GM20000 (cell line): Measurements from ENCODE around the gene GPBP1.
"Not testable (repeated sequence)": the region's sequence is repeated elsewhere in the genome, so short reads cannot be mapped to it uniquely, and the experiment has no call there.

Experiments used
- DNase-seq: peaks from one replicate; pipeline ENCODE4 v3.0.0; 2012; ENCODE audit warnings: low spot score
- TF ChIP-seq, protein P1 (sequence below): IDR thresholded peaks from 2 replicates; pipeline ENCODE4 v1.5.1; 2012; ENCODE audit warnings: mild to moderate bottlenecking, control low read depth; ENCODE audit errors: extremely low read depth, missing control alignments

GPBP1 gene

GRCh38 chr5:57179262-57180200 is 5.7 kb downstream of the GPBP1 start:
- no peak for DNase-seq
- TF ChIP-seq, protein P1, sequence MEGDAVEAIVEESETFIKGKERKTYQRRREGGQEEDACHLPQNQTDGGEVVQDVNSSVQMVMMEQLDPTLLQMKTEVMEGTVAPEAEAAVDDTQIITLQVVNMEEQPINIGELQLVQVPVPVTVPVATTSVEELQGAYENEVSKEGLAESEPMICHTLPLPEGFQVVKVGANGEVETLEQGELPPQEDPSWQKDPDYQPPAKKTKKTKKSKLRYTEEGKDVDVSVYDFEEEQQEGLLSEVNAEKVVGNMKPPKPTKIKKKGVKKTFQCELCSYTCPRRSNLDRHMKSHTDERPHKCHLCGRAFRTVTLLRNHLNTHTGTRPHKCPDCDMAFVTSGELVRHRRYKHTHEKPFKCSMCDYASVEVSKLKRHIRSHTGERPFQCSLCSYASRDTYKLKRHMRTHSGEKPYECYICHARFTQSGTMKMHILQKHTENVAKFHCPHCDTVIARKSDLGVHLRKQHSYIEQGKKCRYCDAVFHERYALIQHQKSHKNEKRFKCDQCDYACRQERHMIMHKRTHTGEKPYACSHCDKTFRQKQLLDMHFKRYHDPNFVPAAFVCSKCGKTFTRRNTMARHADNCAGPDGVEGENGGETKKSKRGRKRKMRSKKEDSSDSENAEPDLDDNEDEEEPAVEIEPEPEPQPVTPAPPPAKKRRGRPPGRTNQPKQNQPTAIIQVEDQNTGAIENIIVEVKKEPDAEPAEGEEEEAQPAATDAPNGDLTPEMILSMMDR = no peak

DNA sequence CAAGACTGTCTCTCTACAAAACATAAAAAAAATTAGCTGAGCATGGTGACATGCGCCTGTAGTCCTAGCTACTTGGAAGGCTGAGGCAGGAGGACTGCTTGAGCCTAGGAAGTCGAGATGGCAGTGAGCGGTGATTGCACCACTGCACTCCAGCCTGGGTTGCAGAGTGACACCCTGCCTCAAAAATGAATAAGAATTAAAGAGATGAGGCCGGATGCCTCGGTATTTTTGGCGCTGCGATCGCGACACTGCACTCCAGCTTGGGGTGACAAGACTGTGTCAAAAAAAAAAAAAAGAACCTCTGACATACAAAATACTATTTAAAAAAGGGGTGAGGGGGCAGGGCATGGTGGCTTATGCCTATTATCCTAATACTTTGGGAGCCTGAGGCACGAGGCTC is 7.3 kb downstream of the GPBP1 start:
- TF ChIP-seq, protein P1 = no peak
- DNase-seq = no peak

GRCh38 chr5:57184322-57184721 is 10.5 kb downstream of the GPBP1 start:
- TF ChIP-seq, protein P1 = no peak
- no peak for DNase-seq

DNA sequence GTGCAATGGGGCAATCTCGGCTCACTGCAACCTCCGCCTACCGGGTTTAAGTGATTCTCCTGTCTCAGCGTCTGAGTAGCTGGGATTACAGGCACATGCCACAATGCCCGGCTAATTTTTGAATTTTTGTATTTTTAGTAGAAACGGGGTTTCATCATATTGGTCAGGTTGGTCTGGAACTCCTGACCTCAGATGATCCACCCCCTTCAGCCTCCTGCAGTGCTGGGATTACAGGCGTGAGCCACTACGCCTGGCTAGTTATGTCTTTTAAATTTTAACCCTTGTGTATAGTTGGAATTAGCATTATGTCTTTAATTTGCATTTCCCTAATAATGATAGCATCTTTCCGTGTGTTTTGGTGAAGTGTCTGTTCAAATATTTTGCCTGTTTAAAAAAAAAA is 11.5 kb downstream of the GPBP1 start:
- TF ChIP-seq, protein P1 = no peak
- DNase-seq = no peak

DNA sequence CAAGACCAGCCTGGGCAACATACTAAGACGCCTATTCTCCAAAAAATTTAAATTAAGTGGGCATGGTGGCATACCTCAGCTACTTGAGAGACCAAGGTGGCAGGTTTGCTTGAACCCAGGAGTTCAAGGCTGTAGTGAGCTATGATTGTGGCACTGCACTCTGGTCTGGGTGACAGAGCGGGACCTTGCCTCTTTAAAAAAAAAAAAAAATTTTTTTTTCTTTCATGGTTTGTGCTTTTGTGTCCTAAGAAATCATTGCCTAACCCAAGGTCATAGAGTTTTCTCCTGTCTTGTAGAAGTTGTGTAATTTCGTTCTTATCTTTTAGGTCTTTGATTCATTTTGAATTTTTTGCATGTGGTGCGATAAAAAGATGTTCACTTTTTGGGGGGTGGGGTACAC is 12.3 kb downstream of the GPBP1 start:
- no peak for DNase-seq
- TF ChIP-seq, protein P1 = no peak

GRCh38 chr5:57187977-57188376 is 14.1 kb downstream of the GPBP1 start:
- not testable (repeated sequence) for DNase-seq

- no peak for DNase-seq
- TF ChIP-seq, protein P1 = no peak
These were observed 15.7 kb downstream of the GPBP1 start for GRCh38 chr5:57189515-57189914.

- TF ChIP-seq, protein P1 = no peak
- DNase-seq = no peak
These were observed 16.7 kb downstream of the GPBP1 start for GRCh38 chr5:57190593-57190992.
